Activated T-helper 17 cell treated with anti-CD3 and anti-CD28 coated beads, Interleukin-2, amount 50 U/mL, for 72 hours (primary cell): ENCODE results near the gene PIP5K1C. TPM values are rescaled to one million over a fixed set of nuclear protein-coding genes. Genes with fewer than 3 reads are reported as not detected.

ENCODE experiments used
- ATAC-seq: fragments of 150-1000 bp; cut with Tn5 transposase; replicated peaks from 2 replicates; pipeline ENCODE4 v1.10.0; 2021; ENCODE audit warnings: mild to moderate bottlenecking, moderate library complexity
- H3K27ac Mint-ChIP-seq: one replicate; pipeline ENCODE4 v1.8.0; 2022; ENCODE audit warnings: mixed read lengths
- H3K27me3 Mint-ChIP-seq: one replicate; pipeline ENCODE4 v1.8.0; 2022; ENCODE audit warnings: mixed read lengths
- H3K36me3 Mint-ChIP-seq: one replicate; pipeline ENCODE4 v1.8.0; 2022; ENCODE audit warnings: low read depth, mild to moderate bottlenecking, mixed read lengths
- H3K4me1 Mint-ChIP-seq: one replicate; pipeline ENCODE4 v1.8.0; 2022; ENCODE audit warnings: mixed read lengths
- H3K4me3 Mint-ChIP-seq: one replicate; pipeline ENCODE4 v1.8.0; 2022; ENCODE audit warnings: mild to moderate bottlenecking, mixed read lengths
- H3K9me3 Mint-ChIP-seq: one replicate; pipeline ENCODE4 v1.8.0; 2022; ENCODE audit warnings: mixed read lengths
- total RNA-seq, 2 donors: library from RNA; stranded (reverse); gene quantifications; one replicate each; pipeline ENCODE4 v1.2.3, GENCODE V29; 2022

PIP5K1C gene
- total RNA-seq, 2 donors from 2014 or later = 16.1 to 26.2 TPM

GRCh38 chr19:3645067-3645396, 55.2 kb downstream of the PIP5K1C start:
- H3K27ac Mint-ChIP-seq = no peak overlapping the region
- no peak for ATAC-seq
- H3K9me3 Mint-ChIP-seq = no peaks in the 10 kb centered on the region
- no peaks in the 10 kb centered on the region for H3K4me1 Mint-ChIP-seq
- H3K36me3 Mint-ChIP-seq = peaks cover 2% of the 10 kb centered on the region
- H3K4me3 Mint-ChIP-seq = no peak overlapping the region
- H3K27me3 Mint-ChIP-seq = no peaks in the 10 kb centered on the region

GRCh38 chr19:3644351-3645066, 55.8 kb downstream of the PIP5K1C start:
- no peaks in the 10 kb centered on the region for H3K4me1 Mint-ChIP-seq
- H3K36me3 Mint-ChIP-seq = peaks cover 8% of the 10 kb centered on the region
- no peaks in the 10 kb centered on the region for H3K9me3 Mint-ChIP-seq
- no peaks in the 10 kb centered on the region for H3K27me3 Mint-ChIP-seq
- ATAC-seq = no peak
- no peak overlapping the region for H3K4me3 Mint-ChIP-seq
- H3K27ac Mint-ChIP-seq = no peak overlapping the region

GRCh38 chr19:3643674-3644313, 56.5 kb downstream of the PIP5K1C start:
- Mint-ChIP-seq H3K4me1 (no peaks in the 10 kb centered on the region), H3K36me3 (peaks cover 14% of the 10 kb centered on the region), H3K27ac (no peak overlapping the region), H3K4me3 (no peak overlapping the region), H3K27me3 (no peaks in the 10 kb centered on the region), H3K9me3 (no peaks in the 10 kb centered on the region)
- ATAC-seq = no peak

GRCh38 chr19:3642987-3643673, 57.1 kb downstream of the PIP5K1C start:
- H3K9me3 Mint-ChIP-seq = no peaks in the 10 kb centered on the region
- no peak overlapping the region for H3K27ac Mint-ChIP-seq
- H3K36me3 Mint-ChIP-seq = peaks cover 19% of the 10 kb centered on the region
- H3K27me3 Mint-ChIP-seq = no peaks in the 10 kb centered on the region
- ATAC-seq = peak; percentile 18
- no peaks in the 10 kb centered on the region for H3K4me1 Mint-ChIP-seq
- H3K4me3 Mint-ChIP-seq = no peak overlapping the region

GRCh38 chr19:3642296-3642695, 58.0 kb downstream of the PIP5K1C start:
- no peak for ATAC-seq
- Mint-ChIP-seq H3K9me3 (no peaks in the 10 kb centered on the region), H3K27me3 (no peaks in the 10 kb centered on the region), H3K4me1 (no peaks in the 10 kb centered on the region), H3K27ac (no peak overlapping the region), H3K36me3 (peaks cover 19% of the 10 kb centered on the region), H3K4me3 (no peak overlapping the region)

GRCh38 chr19:3641515-3642269, 58.6 kb downstream of the PIP5K1C start:
- Mint-ChIP-seq H3K36me3 (peaks cover 19% of the 10 kb centered on the region), H3K4me1 (no peaks in the 10 kb centered on the region), H3K27ac (no peak overlapping the region), H3K4me3 (no peak overlapping the region), H3K9me3 (no peaks in the 10 kb centered on the region), H3K27me3 (no peaks in the 10 kb centered on the region)
- no peak for ATAC-seq

- H3K27me3 Mint-ChIP-seq = no peaks in the 10 kb centered on the region
- no peak overlapping the region for H3K4me3 Mint-ChIP-seq
- no peak overlapping the region for H3K27ac Mint-ChIP-seq
- H3K9me3 Mint-ChIP-seq = no peaks in the 10 kb centered on the region
- no peaks in the 10 kb centered on the region for H3K4me1 Mint-ChIP-seq
- ATAC-seq = no peak
- peaks cover 19% of the 10 kb centered on the region for H3K36me3 Mint-ChIP-seq
Measured at GRCh38 chr19:3639479-3639878, 60.8 kb downstream of the PIP5K1C start.

GRCh38 chr19:3638208-3639193, 61.8 kb downstream of the PIP5K1C start:
- Mint-ChIP-seq H3K4me3 (no peak overlapping the region), H3K9me3 (no peaks in the 10 kb centered on the region), H3K36me3 (peaks cover 19% of the 10 kb centered on the region), H3K4me1 (no peaks in the 10 kb centered on the region), H3K27me3 (no peaks in the 10 kb centered on the region), H3K27ac (no peak overlapping the region)
- ATAC-seq = no peak

- no peaks in the 10 kb centered on the region for H3K9me3 Mint-ChIP-seq
- ATAC-seq = no peak
- H3K27me3 Mint-ChIP-seq = no peaks in the 10 kb centered on the region
- peaks cover 19% of the 10 kb centered on the region for H3K36me3 Mint-ChIP-seq
- no peak overlapping the region for H3K27ac Mint-ChIP-seq
- no peaks in the 10 kb centered on the region for H3K4me1 Mint-ChIP-seq
- no peak overlapping the region for H3K4me3 Mint-ChIP-seq
Measured at GRCh38 chr19:3637621-3638020, 62.6 kb downstream of the PIP5K1C start.

- Mint-ChIP-seq H3K36me3 (peaks cover 19% of the 10 kb centered on the region), H3K27ac (no peak overlapping the region), H3K9me3 (no peaks in the 10 kb centered on the region), H3K27me3 (no peaks in the 10 kb centered on the region), H3K4me3 (no peak overlapping the region), H3K4me1 (no peaks in the 10 kb centered on the region)
- ATAC-seq = no peak
Measured at GRCh38 chr19:3636962-3637361, 63.3 kb downstream of the PIP5K1C start.

GRCh38 chr19:3636506-3636905, 63.8 kb downstream of the PIP5K1C start:
- ATAC-seq = no peak
- Mint-ChIP-seq H3K9me3 (no peaks in the 10 kb centered on the region), H3K27me3 (no peaks in the 10 kb centered on the region), H3K36me3 (peaks cover 19% of the 10 kb centered on the region), H3K4me1 (no peaks in the 10 kb centered on the region), H3K27ac (no peak overlapping the region), H3K4me3 (no peak overlapping the region)

GRCh38 chr19:3634496-3635045, 65.7 kb downstream of the PIP5K1C start:
- Mint-ChIP-seq H3K9me3 (no peaks in the 10 kb centered on the region), H3K27ac (peak overlapping the region; percentile 52), H3K4me3 (no peak overlapping the region), H3K27me3 (no peaks in the 10 kb centered on the region), H3K4me1 (no peaks in the 10 kb centered on the region), H3K36me3 (peaks cover 12% of the 10 kb centered on the region)
- no peak for ATAC-seq

- no peaks in the 10 kb centered on the region for H3K9me3 Mint-ChIP-seq
- no peak overlapping the region for H3K4me3 Mint-ChIP-seq
- no peaks in the 10 kb centered on the region for H3K27me3 Mint-ChIP-seq
- peaks cover 3% of the 10 kb centered on the region for H3K36me3 Mint-ChIP-seq
- H3K4me1 Mint-ChIP-seq = no peaks in the 10 kb centered on the region
- ATAC-seq = no peak
- H3K27ac Mint-ChIP-seq = no peak overlapping the region
Measured at GRCh38 chr19:3633559-3633988, 66.7 kb downstream of the PIP5K1C start.
